ENCODE data around the gene IRX2.

- no peak for TF ChIP-seq CTCF (IDR thresholded peaks at IDR 0.05 in 4 of 5, conservative IDR thresholded peaks at IDR 0.05 in 1 of 5)
- TF ChIP-seq POLR2A (IDR thresholded peaks at IDR 0.05) = no peak
Observed at GRCh38 chr5:2797981-2798380, 46.5 kb upstream of the IRX2 start.
